ENCODE results near the gene YAF2. TPM values are rescaled to one million over a fixed set of nuclear protein-coding genes. Genes with fewer than 3 reads are reported as not detected.

The YAF2 gene
- total RNA-seq, 2 donors from 2014 or later = 17.6 to 27.0 TPM

- no peak for DNase-seq
- Histone ChIP-seq H3K27ac (no peak overlapping the region), H3K4me1 (peaks cover 7% of the 10 kb centered on the region), H3K27me3 (no peaks in the 10 kb centered on the region), H3K9me3 (no peaks in the 10 kb centered on the region), H3K4me3 (no peak overlapping the region), H3K36me3 (replicated peaks in 1 of 2; ENCODE audit: insufficient read depth in 1 of 2, low read depth in 2 of 2) (no peaks in the 10 kb centered on the region)
- WGBS, 2 donors = 80 to 100% methylated on average over 1 of the region's 1 CpG
- ATAC-seq = no peak
- no peak for TF ChIP-seq POLR2A (IDR thresholded peaks at IDR 0.05)
- no peak for TF ChIP-seq CTCF (IDR thresholded peaks at IDR 0.05)
- intact Hi-C loops (cut with DNase I) = no loop called here
Observed at GRCh38 chr12:42284157-42284556, 46.1 kb upstream of the YAF2 start.

DNA sequence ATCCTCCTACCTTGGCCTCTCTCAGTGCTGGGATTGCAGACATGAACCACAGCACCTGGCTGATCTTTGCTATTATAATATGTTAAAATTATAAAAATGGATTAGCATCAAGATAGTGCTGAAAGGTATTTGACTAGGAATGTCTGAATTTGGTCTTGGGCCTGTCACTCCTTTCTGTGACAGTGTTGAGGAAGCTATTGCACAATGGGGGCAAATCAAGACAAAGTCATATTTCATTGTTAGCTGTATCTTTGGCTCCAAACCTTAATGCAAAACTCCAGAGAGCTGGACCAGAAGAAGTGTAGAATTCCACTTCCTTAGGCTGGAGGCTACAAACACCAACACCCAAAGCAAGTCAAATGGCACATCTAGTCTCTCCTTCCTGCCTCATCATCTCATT lies 45.7 kb upstream of the YAF2 start:
- Histone ChIP-seq H3K36me3 (replicated peaks in 1 of 2; ENCODE audit: insufficient read depth in 1 of 2, low read depth in 2 of 2) (no peaks in the 10 kb centered on the region), H3K4me1 (peaks cover 7% of the 10 kb centered on the region), H3K27me3 (no peaks in the 10 kb centered on the region), H3K9me3 (no peaks in the 10 kb centered on the region), H3K27ac (no peak overlapping the region), H3K4me3 (no peak overlapping the region)
- DNase-seq (no peak), ATAC-seq (no peak)
- intact Hi-C loops (cut with DNase I) = no loop called here
- TF ChIP-seq CTCF (IDR thresholded peaks at IDR 0.05) = no peak
- TF ChIP-seq POLR2A (IDR thresholded peaks at IDR 0.05) = no peak

- intact Hi-C loops (cut with DNase I) = no loop called here
- no peak overlapping the region for H3K4me3 ChIP-seq
- 57 to 60% methylated on average over 2 of the region's 2 CpGs for WGBS, 2 donors
- peaks cover 7% of the 10 kb centered on the region for H3K4me1 ChIP-seq
- no peaks in the 10 kb centered on the region for H3K27me3 ChIP-seq
- no peak overlapping the region for H3K27ac ChIP-seq
- TF ChIP-seq CTCF (IDR thresholded peaks at IDR 0.05) (no peak), POLR2A (IDR thresholded peaks at IDR 0.05) (no peak)
- H3K36me3 ChIP-seq (replicated peaks in 1 of 2; ENCODE audit: insufficient read depth in 1 of 2, low read depth in 2 of 2) = no peaks in the 10 kb centered on the region
- no peak for ATAC-seq
- no peaks in the 10 kb centered on the region for H3K9me3 ChIP-seq
- no peak for DNase-seq
Observed at GRCh38 chr12:42282294-42282693, 44.2 kb upstream of the YAF2 start.

GRCh38 chr12:42281844-42282243 lies 43.8 kb upstream of the YAF2 start:
- no peak overlapping the region for H3K27ac ChIP-seq
- no peaks in the 10 kb centered on the region for H3K9me3 ChIP-seq
- no peak for DNase-seq
- ATAC-seq = no peak
- H3K36me3 ChIP-seq (replicated peaks in 1 of 2; ENCODE audit: insufficient read depth in 1 of 2, low read depth in 2 of 2) = no peaks in the 10 kb centered on the region
- WGBS, 2 donors = 67 to 85% methylated on average over 3 of the region's 3 CpGs
- H3K27me3 ChIP-seq = no peaks in the 10 kb centered on the region
- no peak for TF ChIP-seq POLR2A (IDR thresholded peaks at IDR 0.05)
- TF ChIP-seq CTCF (IDR thresholded peaks at IDR 0.05) = no peak
- intact Hi-C loops (cut with DNase I) = no loop called here
- H3K4me1 ChIP-seq = peaks cover 7% of the 10 kb centered on the region
- H3K4me3 ChIP-seq = no peak overlapping the region

GRCh38 chr12:42281278-42281677 lies 43.2 kb upstream of the YAF2 start:
- Histone ChIP-seq H3K36me3 (replicated peaks in 1 of 2; ENCODE audit: insufficient read depth in 1 of 2, low read depth in 2 of 2) (no peaks in the 10 kb centered on the region), H3K4me1 (peaks cover 7% of the 10 kb centered on the region), H3K27ac (no peak overlapping the region), H3K4me3 (no peak overlapping the region), H3K27me3 (no peaks in the 10 kb centered on the region), H3K9me3 (no peaks in the 10 kb centered on the region)
- ATAC-seq = no peak
- WGBS, 2 donors = 22 to 23% methylated on average over 3 of the region's 3 CpGs
- intact Hi-C loops (cut with DNase I) = no loop called here
- TF ChIP-seq POLR2A (IDR thresholded peaks at IDR 0.05) = no peak
- TF ChIP-seq CTCF (IDR thresholded peaks at IDR 0.05) = no peak
- no peak for DNase-seq

All from body of pancreas (tissue), 4 donors.